Astrocyte (in vitro differentiated cells and primary cell): ENCODE data around the gene ZBTB8A. TPM values are rescaled to one million over a fixed set of nuclear protein-coding genes. Genes with fewer than 3 reads are reported as not detected.

Source experiments
- DNase-seq: peaks from one replicate; pipeline ENCODE4 v3.0.0-alpha.2; 2010; ENCODE audit warnings: low read depth
- FAIRE-seq: peaks from 2 replicates; lab custom pipeline; 2011; peaks lifted over from hg19 to GRCh38; lab: Jason Lieb, UNC
- H2AFZ ChIP-seq: 2 replicates; pipeline ENCODE4 v1.6.0; 2012; ENCODE audit warnings: low read depth, low read length, inconsistent platforms
- H3K27ac ChIP-seq: 2 replicates; pipeline ENCODE4 v1.5.1; 2011; ENCODE audit warnings: low read depth, low read length, inconsistent platforms
- H3K27me3 ChIP-seq: 2 replicates; pipeline ENCODE4 v1.6.0; 2011; ENCODE audit warnings: low read length, inconsistent platforms; ENCODE audit not compliant: insufficient read depth
- H3K36me3 ChIP-seq: 2 replicates; pipeline ENCODE4 v1.5.1; 2011; ENCODE audit warnings: low read length, inconsistent platforms; ENCODE audit not compliant: insufficient read depth
- H3K4me1 ChIP-seq: 2 replicates; pipeline ENCODE4 v1.5.1; 2011; ENCODE audit warnings: low read length, inconsistent platforms; ENCODE audit not compliant: insufficient read depth
- H3K4me2 ChIP-seq: 2 replicates; pipeline ENCODE4 v1.6.0; 2012; ENCODE audit warnings: low read length, inconsistent platforms
- H3K4me3 ChIP-seq: 2 replicates; pipeline ENCODE4 v1.5.1; 2011; ENCODE audit warnings: low read depth, mild to moderate bottlenecking, low read length, inconsistent platforms; ENCODE audit not compliant: insufficient read depth
- H3K79me2 ChIP-seq: 2 replicates; pipeline ENCODE4 v1.6.0; 2012; ENCODE audit warnings: mild to moderate bottlenecking, low read length, inconsistent platforms; ENCODE audit not compliant: insufficient read depth
- H3K9ac ChIP-seq: 2 replicates; pipeline ENCODE4 v1.6.0; 2012; ENCODE audit warnings: mild to moderate bottlenecking, low read length, inconsistent platforms
- H3K9me3 ChIP-seq: 2 replicates; pipeline ENCODE4 v1.5.1; 2012; ENCODE audit warnings: low read depth, mild to moderate bottlenecking, low read length, inconsistent platforms; ENCODE audit not compliant: insufficient read depth
- H4K20me1 ChIP-seq: 2 replicates; pipeline ENCODE4 v1.6.0; 2012; ENCODE audit warnings: low read length, inconsistent platforms; ENCODE audit not compliant: insufficient read depth
- H3K27ac Mint-ChIP-seq: one replicate; pipeline ENCODE4 v1.8.0; 2021; ENCODE audit warnings: mild to moderate bottlenecking, mixed read lengths; ENCODE audit not compliant: unreplicated experiment
- H3K27me3 Mint-ChIP-seq: one replicate; pipeline ENCODE4 v1.8.0; 2021; ENCODE audit warnings: low read depth, mixed read lengths; ENCODE audit not compliant: unreplicated experiment
- H3K36me3 Mint-ChIP-seq: one replicate; pipeline ENCODE4 v1.8.0; 2021; ENCODE audit warnings: low read depth, mixed read lengths; ENCODE audit not compliant: unreplicated experiment
- H3K4me1 Mint-ChIP-seq: one replicate; pipeline ENCODE4 v1.8.0; 2021; ENCODE audit warnings: low read depth, mixed read lengths; ENCODE audit not compliant: unreplicated experiment
- H3K4me3 Mint-ChIP-seq: one replicate; pipeline ENCODE4 v1.8.0; 2021; ENCODE audit warnings: mild to moderate bottlenecking, moderate library complexity, mixed read lengths; ENCODE audit not compliant: unreplicated experiment
- H3K9me3 Mint-ChIP-seq: one replicate; pipeline ENCODE4 v1.8.0; 2021; ENCODE audit warnings: mild to moderate bottlenecking, mixed read lengths; ENCODE audit not compliant: unreplicated experiment
- CTCF ChIP-seq: IDR thresholded peaks from 2 replicates; pipeline ENCODE4 v1.5.1; 2011; ENCODE audit warnings: low read depth, mild to moderate bottlenecking, inconsistent platforms, low read length, moderate library complexity; ENCODE audit not compliant: insufficient read depth
- EZH2 ChIP-seq: IDR thresholded peaks from 2 replicates; pipeline ENCODE4 v1.6.1; 2012; ENCODE audit warnings: mild to moderate bottlenecking, low read length, inconsistent platforms; ENCODE audit not compliant: insufficient read depth
- total RNA-seq: library from RNA; stranded (reverse); gene quantifications from 2 replicates; pipeline ENCODE4 v1.2.1, GENCODE V29; 2021

The ZBTB8A gene
- total RNA-seq, 1 donor from 2014 or later: 5.6 TPM

- no peaks in the 10 kb centered on the region for H4K20me1 ChIP-seq
- H3K27ac Mint-ChIP-seq: no peak overlapping the region
- peaks cover 4% of the 10 kb centered on the region for H3K4me1 ChIP-seq
- no peaks in the 10 kb centered on the region for H3K36me3 ChIP-seq
- no peaks in the 10 kb centered on the region for H3K9me3 Mint-ChIP-seq
- H3K27ac ChIP-seq: no peak overlapping the region
- peaks cover 7% of the 10 kb centered on the region for H3K4me1 Mint-ChIP-seq
- no peak overlapping the region for H3K9ac ChIP-seq
- H3K27me3 ChIP-seq: no peaks in the 10 kb centered on the region
- no peak for TF ChIP-seq EZH2
- no peak for TF ChIP-seq CTCF
- H3K9me3 ChIP-seq: no peaks in the 10 kb centered on the region
- peaks cover 3% of the 10 kb centered on the region for H3K27me3 Mint-ChIP-seq
- DNase-seq (peak; percentile 55), FAIRE-seq (no peak)
- H3K4me2 ChIP-seq: peak overlapping the region; percentile 71
- H3K4me3 Mint-ChIP-seq: no peak overlapping the region
- H3K79me2 ChIP-seq: no peaks in the 10 kb centered on the region
- no peak overlapping the region for H3K4me3 ChIP-seq
- no peaks in the 10 kb centered on the region for H3K36me3 Mint-ChIP-seq
- peak overlapping the region; percentile 69 for H2AFZ ChIP-seq
Observed at GRCh38 chr1:32496127-32496526, 43.1 kb upstream of the ZBTB8A start.

- H3K4me3 ChIP-seq: no peak overlapping the region
- Mint-ChIP-seq H3K9me3 (no peaks in the 10 kb centered on the region), H3K27me3 (peaks cover 3% of the 10 kb centered on the region), H3K4me3 (peak overlapping the region; percentile 70), H3K27ac (no peak overlapping the region), H3K36me3 (no peaks in the 10 kb centered on the region), H3K4me1 (peaks cover 7% of the 10 kb centered on the region)
- no peak for TF ChIP-seq EZH2
- no peak for TF ChIP-seq CTCF
- no peaks in the 10 kb centered on the region for H4K20me1 ChIP-seq
- no peak for FAIRE-seq
- no peak overlapping the region for H3K4me2 ChIP-seq
- no peak overlapping the region for H3K9ac ChIP-seq
- DNase-seq: no peak
- H3K27me3 ChIP-seq: no peaks in the 10 kb centered on the region
- no peak overlapping the region for H3K27ac ChIP-seq
- H3K9me3 ChIP-seq: no peaks in the 10 kb centered on the region
- H3K4me1 ChIP-seq: peaks cover 4% of the 10 kb centered on the region
- no peaks in the 10 kb centered on the region for H3K36me3 ChIP-seq
- no peaks in the 10 kb centered on the region for H3K79me2 ChIP-seq
- no peak overlapping the region for H2AFZ ChIP-seq
Observed at GRCh38 chr1:32498751-32499150, 40.5 kb upstream of the ZBTB8A start.

- no peaks in the 10 kb centered on the region for H4K20me1 ChIP-seq
- no peaks in the 10 kb centered on the region for H3K9me3 ChIP-seq
- peak overlapping the region; percentile 72 for H3K27ac Mint-ChIP-seq
- no peaks in the 10 kb centered on the region for H3K27me3 ChIP-seq
- no peaks in the 10 kb centered on the region for H3K79me2 ChIP-seq
- DNase-seq (peak; percentile 29), FAIRE-seq (no peak)
- H3K36me3 ChIP-seq: no peaks in the 10 kb centered on the region
- peak overlapping the region; percentile 81 for H3K4me2 ChIP-seq
- no peaks in the 10 kb centered on the region for H3K4me1 ChIP-seq
- H2AFZ ChIP-seq: peak overlapping the region; percentile 95
- peak overlapping the region; percentile 84 for H3K4me3 Mint-ChIP-seq
- H3K27me3 Mint-ChIP-seq: peaks cover 3% of the 10 kb centered on the region
- no peaks in the 10 kb centered on the region for H3K36me3 Mint-ChIP-seq
- peak overlapping the region; percentile 58 for H3K4me3 ChIP-seq
- H3K27ac ChIP-seq: peak overlapping the region; percentile 42
- peaks cover 2% of the 10 kb centered on the region for H3K9me3 Mint-ChIP-seq
- peak overlapping the region; percentile 75 for H3K9ac ChIP-seq
- no peaks in the 10 kb centered on the region for H3K4me1 Mint-ChIP-seq
- TF ChIP-seq CTCF (no peak), EZH2 (no peak)
Observed at GRCh38 chr1:32500387-32501209, 38.6 kb upstream of the ZBTB8A start.
